Mammary epithelial cell (primary cell): ENCODE results near the gene ZNF827.
"Not testable (repeated sequence)": the region's sequence is repeated elsewhere in the genome, so short reads cannot be mapped to it uniquely, and the experiment has no call there.

ENCODE experiments used
- EZH2 ChIP-seq: IDR thresholded peaks from 2 replicates; pipeline ENCODE4 v1.6.1; 2012; ENCODE audit warnings: low read length, inconsistent platforms, borderline replicate concordance
- TF ChIP-seq, protein P1 (sequence below), 2 donors: IDR thresholded peaks in 1 of 2; conservative IDR thresholded peaks in 1 of 2; 2 replicates each; pipeline ENCODE4 v1.5.1; 2011 to 2012; ENCODE audit warnings: inconsistent platforms in 2 of 2, low read length in 2 of 2, mild to moderate bottlenecking in 2 of 2, control low read depth in 1 of 2, low read depth in 1 of 2; ENCODE audit not compliant: insufficient read depth in 1 of 2; ENCODE audit errors: extremely low read depth in 1 of 2

DNA sequence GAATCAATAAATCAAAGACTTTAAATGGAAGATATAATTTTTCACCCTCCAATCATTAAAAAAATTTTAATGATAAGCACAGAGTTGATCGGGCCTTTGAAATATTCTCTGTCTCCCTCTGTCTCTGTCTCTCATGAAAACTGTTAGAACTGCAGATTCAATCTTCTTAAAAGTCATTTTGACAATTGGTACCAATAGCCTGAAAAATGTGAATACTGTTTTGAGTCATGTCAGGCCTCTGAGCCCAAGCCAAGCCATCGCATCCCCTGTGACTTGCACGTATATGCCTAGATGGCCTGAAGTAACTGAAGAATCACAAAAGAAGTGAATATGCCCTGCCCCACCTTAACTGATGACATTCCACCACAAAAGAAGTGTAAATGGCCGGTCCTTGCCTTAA, 106.2 kb downstream of the ZNF827 start:
- TF ChIP-seq EZH2, result not testable (repeated sequence)
- TF ChIP-seq, protein P1, sequence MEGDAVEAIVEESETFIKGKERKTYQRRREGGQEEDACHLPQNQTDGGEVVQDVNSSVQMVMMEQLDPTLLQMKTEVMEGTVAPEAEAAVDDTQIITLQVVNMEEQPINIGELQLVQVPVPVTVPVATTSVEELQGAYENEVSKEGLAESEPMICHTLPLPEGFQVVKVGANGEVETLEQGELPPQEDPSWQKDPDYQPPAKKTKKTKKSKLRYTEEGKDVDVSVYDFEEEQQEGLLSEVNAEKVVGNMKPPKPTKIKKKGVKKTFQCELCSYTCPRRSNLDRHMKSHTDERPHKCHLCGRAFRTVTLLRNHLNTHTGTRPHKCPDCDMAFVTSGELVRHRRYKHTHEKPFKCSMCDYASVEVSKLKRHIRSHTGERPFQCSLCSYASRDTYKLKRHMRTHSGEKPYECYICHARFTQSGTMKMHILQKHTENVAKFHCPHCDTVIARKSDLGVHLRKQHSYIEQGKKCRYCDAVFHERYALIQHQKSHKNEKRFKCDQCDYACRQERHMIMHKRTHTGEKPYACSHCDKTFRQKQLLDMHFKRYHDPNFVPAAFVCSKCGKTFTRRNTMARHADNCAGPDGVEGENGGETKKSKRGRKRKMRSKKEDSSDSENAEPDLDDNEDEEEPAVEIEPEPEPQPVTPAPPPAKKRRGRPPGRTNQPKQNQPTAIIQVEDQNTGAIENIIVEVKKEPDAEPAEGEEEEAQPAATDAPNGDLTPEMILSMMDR (conservative IDR thresholded peaks at IDR 0.05 in 1 of 2, IDR thresholded peaks at IDR 0.05 in 1 of 2; ENCODE audit: extremely low read depth in 1 of 2, insufficient read depth in 1 of 2, low read depth in 1 of 2, low read length in 2 of 2), result not testable (repeated sequence)
